Measurements from ENCODE around the gene FANCI. TPM values are rescaled to one million over a fixed set of nuclear protein-coding genes. Genes with fewer than 3 reads are reported as not detected.
A peak's percentile ranks its signal among the peaks of the same experiment; 100 is the strongest.

The FANCI gene
- total RNA-seq, 1 donor from 2014 or later = 66.5 TPM

- Mint-ChIP-seq H3K27ac (no peak overlapping the region), H3K9me3 (ENCODE audit: low read depth) (no peaks in the 10 kb centered on the region), H3K4me1 (ENCODE audit: low read depth) (peaks cover 36% of the 10 kb centered on the region), H3K4me3 (ENCODE audit: low read depth) (no peak overlapping the region), H3K27me3 (no peaks in the 10 kb centered on the region), H3K36me3 (ENCODE audit: insufficient read depth) (peaks cover 1% of the 10 kb centered on the region)
- TF ChIP-seq, protein P1, sequence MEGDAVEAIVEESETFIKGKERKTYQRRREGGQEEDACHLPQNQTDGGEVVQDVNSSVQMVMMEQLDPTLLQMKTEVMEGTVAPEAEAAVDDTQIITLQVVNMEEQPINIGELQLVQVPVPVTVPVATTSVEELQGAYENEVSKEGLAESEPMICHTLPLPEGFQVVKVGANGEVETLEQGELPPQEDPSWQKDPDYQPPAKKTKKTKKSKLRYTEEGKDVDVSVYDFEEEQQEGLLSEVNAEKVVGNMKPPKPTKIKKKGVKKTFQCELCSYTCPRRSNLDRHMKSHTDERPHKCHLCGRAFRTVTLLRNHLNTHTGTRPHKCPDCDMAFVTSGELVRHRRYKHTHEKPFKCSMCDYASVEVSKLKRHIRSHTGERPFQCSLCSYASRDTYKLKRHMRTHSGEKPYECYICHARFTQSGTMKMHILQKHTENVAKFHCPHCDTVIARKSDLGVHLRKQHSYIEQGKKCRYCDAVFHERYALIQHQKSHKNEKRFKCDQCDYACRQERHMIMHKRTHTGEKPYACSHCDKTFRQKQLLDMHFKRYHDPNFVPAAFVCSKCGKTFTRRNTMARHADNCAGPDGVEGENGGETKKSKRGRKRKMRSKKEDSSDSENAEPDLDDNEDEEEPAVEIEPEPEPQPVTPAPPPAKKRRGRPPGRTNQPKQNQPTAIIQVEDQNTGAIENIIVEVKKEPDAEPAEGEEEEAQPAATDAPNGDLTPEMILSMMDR (IDR thresholded peaks at IDR 0.05; ENCODE audit: unreplicated experiment) = no peak
- no peak for DNase-seq (ENCODE audit: low spot score, unreplicated experiment)
Measured at GRCh38 chr15:89201465-89202005, 42.2 kb upstream of the FANCI start.

- H3K27me3 Mint-ChIP-seq = peaks cover 5% of the 10 kb centered on the region
- TF ChIP-seq, protein P1 (IDR thresholded peaks at IDR 0.05; ENCODE audit: unreplicated experiment) = no peak
- no peak overlapping the region for H3K27ac Mint-ChIP-seq
- H3K36me3 Mint-ChIP-seq (ENCODE audit: insufficient read depth) = peaks cover 1% of the 10 kb centered on the region
- peaks cover 19% of the 10 kb centered on the region for H3K4me1 Mint-ChIP-seq (ENCODE audit: low read depth)
- H3K9me3 Mint-ChIP-seq (ENCODE audit: low read depth) = no peaks in the 10 kb centered on the region
- DNase-seq (ENCODE audit: low spot score, unreplicated experiment) = no peak
- H3K4me3 Mint-ChIP-seq (ENCODE audit: low read depth) = no peak overlapping the region
Measured at GRCh38 chr15:89203705-89204273, 40.0 kb upstream of the FANCI start.

GRCh38 chr15:89205991-89206585 is 37.7 kb upstream of the FANCI start:
- no peaks in the 10 kb centered on the region for H3K9me3 Mint-ChIP-seq (ENCODE audit: low read depth)

DNA sequence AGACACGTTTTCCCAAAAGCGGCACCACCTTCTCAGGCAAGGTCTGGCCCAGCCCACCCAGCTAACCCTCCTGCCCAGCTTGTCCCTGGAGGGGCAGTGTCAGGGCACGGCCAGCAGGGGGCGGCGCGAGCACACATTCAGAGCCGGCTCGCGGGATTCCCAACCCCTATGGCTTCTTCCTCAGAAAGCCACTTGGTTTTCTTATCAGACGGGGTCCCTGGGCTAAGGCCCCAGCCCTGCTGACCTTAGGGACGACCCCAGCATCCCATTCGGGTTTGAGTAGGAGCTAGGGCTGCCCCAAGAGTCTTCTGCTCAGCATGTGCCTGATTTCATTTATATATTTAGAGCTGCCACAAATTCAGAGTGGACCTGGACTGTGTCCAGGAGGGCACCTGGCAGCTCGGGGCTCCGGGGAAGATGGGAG is 36.9 kb upstream of the FANCI start:
- no peaks in the 10 kb centered on the region for H3K4me1 Mint-ChIP-seq (ENCODE audit: low read depth)
- no peak overlapping the region for H3K4me3 Mint-ChIP-seq (ENCODE audit: low read depth)
- no peaks in the 10 kb centered on the region for H3K9me3 Mint-ChIP-seq (ENCODE audit: low read depth)
- H3K27ac Mint-ChIP-seq = no peak overlapping the region
- H3K27me3 Mint-ChIP-seq = peaks cover 5% of the 10 kb centered on the region
- DNase-seq (ENCODE audit: low spot score, unreplicated experiment) = peak; percentile 71
- no peaks in the 10 kb centered on the region for H3K36me3 Mint-ChIP-seq (ENCODE audit: insufficient read depth)
- TF ChIP-seq, protein P1 (IDR thresholded peaks at IDR 0.05; ENCODE audit: unreplicated experiment) = peak; percentile 99

More at GRCh38 chr15:89205991-89206585, 37.7 kb upstream of the FANCI start:
- Mint-ChIP-seq H3K4me3 (ENCODE audit: low read depth) (no peak overlapping the region), H3K4me1 (ENCODE audit: low read depth) (peaks cover 2% of the 10 kb centered on the region), H3K27ac (no peak overlapping the region), H3K27me3 (peaks cover 5% of the 10 kb centered on the region), H3K36me3 (ENCODE audit: insufficient read depth) (peaks cover 1% of the 10 kb centered on the region)
- TF ChIP-seq, protein P1 (IDR thresholded peaks at IDR 0.05; ENCODE audit: unreplicated experiment) = no peak
- no peak for DNase-seq (ENCODE audit: low spot score, unreplicated experiment)

DNA sequence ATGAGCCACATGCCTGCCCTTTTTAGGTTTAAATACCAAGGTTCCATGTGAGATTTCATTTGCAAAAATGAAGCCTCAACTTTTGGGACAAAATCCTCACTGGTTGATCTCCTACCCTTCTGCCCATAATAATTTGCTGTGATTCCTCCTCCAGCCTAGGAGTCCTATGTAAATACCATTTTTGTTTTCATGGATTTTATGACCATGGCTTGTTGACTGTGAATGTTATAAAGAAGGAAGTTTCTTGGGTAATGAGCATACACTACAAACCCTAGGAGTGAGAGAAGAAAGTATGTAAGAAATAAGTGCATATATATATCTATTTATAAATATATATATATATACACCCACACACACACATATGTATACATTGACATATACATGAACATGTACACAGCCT is 35.5 kb upstream of the FANCI start:
- Mint-ChIP-seq H3K9me3 (ENCODE audit: low read depth) (no peaks in the 10 kb centered on the region), H3K4me3 (ENCODE audit: low read depth) (no peak overlapping the region), H3K4me1 (ENCODE audit: low read depth) (no peaks in the 10 kb centered on the region), H3K27ac (no peak overlapping the region), H3K27me3 (peaks cover 5% of the 10 kb centered on the region), H3K36me3 (ENCODE audit: insufficient read depth) (no peaks in the 10 kb centered on the region)
- no peak for DNase-seq (ENCODE audit: low spot score, unreplicated experiment)
- TF ChIP-seq, protein P1 (IDR thresholded peaks at IDR 0.05; ENCODE audit: unreplicated experiment) = no peak

All from progenitor cell of endocrine pancreas (in vitro differentiated cells).